ENCODE measurements around the gene ASPSCR1.
"Not testable (repeated sequence)": the region's sequence is repeated elsewhere in the genome, so short reads cannot be mapped to it uniquely, and the experiment has no call there.

The ASPSCR1 gene

DNA sequence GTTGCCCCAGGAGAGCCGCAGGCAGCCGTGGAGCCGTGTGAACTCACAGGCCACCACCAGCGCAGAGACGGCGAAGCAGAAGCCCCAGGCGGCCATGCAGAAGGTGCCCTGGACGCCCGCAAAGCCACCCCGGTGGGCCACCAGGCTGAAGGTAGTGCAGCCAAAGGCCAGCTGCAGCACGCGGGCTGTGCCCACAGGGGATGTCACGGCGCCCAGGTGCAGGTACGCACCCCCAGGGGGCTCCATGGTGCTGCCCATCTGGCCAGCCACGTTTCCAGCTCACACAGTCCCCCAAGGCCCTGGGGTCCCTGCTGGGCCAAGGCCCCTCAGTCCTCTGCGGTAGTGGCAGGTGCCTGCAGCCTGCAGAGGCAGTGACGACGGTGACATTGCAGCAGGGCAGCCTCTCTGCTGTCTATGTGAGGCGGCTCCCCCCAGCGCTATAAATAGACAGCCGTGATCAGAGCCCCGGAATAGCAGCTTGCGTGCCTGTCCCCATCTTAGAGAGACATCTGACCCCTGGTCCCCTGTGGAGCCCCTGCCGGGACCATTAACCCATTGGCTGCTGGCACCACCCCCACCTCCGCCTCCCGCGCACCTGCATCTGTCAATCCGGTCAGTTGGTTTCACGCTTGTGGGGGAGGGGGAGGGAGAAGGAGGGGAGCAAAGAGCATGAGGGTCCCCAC is 35.8 kb upstream of the ASPSCR1 start:
- no peak for DNase-seq

DNA sequence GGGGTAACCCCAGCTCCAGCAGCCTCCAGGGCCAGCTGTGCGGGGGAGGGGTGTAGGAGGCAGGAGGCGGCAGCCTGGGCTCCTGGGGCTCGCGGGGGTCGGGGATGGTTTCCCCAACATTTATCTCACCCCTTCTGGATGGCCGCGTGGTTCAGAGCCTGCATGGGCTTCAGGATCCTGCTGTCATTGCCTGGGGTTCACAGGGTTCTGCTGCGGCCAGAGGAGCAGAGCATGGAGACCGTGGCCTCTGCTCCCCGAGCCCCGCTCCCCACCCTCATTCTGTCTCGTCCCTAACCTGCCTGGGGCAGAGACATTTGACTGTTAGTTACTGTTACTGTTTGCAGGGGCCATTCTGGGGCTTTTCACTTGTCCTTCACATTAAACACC is 35.3 kb upstream of the ASPSCR1 start:
- DNase-seq: no peak

DNA sequence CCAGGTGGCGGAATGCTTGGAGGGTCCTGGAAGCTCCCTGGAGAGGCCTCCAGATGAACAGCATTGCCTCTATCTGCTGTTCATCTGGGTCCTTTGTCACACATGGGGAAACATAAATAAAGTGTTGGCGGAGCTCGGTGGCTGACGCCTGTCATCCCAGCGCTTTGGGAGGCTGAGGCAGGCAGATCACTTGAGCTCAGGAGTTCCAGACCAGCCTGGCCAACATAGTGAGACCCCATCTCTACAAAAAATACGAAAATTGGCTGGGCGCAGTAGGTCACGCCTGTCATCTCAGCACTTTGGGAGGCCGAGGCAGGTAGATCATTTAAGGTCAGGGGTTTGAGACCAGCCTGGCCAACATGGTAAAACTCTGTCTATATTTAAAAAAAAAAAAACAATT is 32.6 kb upstream of the ASPSCR1 start:
- no peak for DNase-seq

DNA sequence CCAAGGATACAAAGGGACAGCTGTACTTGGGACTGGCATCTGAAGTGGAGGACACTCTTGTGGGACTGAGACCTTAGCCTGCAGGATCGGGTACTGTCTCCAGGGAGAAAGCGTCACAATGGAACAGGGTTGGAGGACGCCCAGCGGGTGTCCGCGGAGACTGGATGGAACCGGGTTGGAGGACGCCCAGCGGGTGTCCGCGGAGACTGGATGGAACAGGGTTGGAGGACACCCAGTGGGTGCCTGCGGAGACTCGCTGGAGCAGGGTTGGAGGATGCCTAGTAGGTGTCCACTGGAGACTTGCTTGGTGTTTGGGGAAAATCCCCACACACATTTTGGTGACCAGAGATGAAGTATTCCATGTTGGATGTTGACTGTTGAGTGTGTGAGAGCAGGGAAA is 30.2 kb upstream of the ASPSCR1 start, which contains the start of gene MYADML2:
MYADML2 (minus strand) TSS at position 45 of the 400 bp plus-strand sequence. CDS start 5,492 bp downstream, outside the sequence.
- DNase-seq: no peak

DNA sequence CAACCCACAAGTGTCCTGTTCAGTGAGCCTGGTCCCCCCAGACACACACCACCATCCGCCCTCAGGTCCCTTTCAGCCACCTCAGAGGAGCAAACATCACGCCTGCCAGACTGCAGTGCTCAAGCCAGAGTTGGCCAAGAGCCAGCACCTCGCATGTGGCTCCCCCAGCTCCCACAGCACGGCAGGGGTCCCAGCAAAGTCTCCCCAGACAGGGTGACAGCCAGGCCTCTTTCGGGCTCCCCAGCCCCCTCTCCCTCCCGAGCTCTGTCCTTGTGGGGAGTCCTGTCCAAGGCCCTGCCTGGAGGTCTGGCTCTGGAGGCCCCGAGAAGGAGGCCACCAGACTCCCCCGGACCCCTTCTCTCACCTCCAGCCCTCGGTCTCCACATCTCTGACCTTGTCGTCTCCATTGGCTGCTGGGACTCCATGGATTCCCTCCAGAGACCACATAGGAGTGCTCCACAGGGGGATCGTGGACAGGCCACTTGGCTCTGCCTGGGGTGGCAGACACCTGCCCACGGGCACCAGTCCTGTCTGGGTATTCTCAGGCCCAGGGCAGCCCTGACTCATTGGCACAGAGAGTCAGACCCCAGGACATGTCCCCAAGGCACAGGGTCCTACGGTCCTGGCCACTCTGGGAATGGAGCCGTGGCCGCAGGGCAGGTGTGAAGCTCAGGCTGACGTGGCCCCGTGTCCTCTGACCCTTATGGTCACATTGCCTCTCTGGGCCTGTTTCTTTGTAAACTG is 28.6 kb upstream of the ASPSCR1 start:
- DNase-seq: no peak

DNA sequence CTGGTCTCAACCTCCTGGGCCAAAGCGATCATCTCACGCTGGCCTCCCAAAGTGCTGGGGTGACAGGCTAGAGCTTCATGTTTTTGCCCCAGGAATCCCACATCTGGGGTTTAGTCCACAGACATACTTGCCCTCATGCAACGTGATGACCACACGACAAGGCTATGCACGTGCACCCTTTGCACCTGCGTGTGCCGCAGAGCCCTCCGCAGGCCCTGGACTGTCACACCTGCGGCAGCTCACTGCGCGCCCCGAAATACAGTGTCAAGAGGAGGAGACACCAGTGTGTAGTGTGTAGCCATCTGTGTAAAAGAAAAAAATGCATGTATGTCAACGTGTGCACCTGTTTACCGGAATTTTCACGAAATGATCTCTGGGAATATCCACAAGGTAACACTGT is 26.9 kb upstream of the ASPSCR1 start:
- no peak for DNase-seq

DNA sequence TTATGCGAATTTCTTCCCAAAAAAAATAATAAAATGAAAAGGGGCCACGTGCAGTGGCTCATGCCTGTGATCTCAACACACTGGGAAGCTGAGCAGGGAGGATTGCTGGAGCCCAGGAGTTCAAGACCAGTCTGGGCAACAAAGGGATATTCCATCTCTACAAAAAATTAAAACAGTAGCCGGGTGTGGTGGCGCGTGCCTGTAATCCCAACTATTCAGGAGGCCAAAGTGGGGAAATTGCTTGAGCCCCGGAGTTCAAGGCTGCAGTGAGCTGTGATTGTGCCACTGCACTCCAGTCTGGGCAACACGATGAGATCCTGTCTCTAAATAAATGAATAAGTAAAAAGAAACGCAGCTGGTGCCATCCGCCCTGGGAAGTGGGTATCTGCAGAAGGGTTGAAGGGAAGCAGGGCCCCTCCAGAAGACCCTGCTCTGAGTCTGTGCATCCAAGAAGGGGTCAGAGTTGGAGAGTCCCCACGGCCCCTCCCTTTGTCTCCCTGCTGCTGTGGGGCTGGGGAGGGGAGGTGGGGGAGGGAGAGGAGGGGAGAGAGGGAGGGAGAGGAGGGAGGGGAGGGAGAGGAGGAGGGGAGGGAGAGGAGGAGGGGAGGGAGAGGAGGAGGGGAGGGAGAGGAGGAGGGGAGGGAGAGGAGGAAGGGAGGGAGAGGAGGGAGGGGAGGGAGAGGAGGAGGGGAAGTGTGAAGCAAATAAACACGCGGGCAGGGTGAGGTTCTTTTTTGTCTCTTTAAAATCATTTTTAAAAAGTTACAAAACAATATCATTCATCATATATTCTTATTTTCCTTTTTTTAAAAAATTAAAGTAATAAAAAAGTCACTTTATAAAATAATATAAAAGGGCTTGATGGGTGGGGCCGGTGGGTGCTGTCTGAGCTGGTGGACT is 25.4 kb upstream of the ASPSCR1 start:
- no peak for DNase-seq

DNA sequence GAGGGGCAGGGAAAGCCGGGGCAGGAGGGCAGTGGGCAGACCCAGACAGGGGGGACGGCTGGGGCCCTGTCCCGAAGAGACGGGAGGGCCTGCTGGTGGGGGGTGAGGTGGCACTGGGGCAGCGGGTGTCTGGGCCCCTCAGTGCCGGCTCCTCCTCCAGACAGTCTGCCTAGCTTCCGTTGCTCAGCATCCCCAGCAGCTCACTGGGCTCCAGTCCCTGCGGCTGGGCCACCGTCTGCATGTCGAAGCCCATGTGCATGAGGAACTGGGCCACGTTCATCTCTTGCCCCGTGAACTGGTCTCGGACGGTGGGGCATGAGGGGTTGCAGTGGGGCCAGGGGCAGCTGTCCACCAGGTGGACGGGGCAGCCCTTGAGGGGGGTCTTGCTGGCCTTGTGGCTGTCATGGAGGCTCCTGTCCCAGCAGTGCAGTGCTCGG is 24.6 kb upstream of the ASPSCR1 start:
- DNase-seq: no peak

DNA sequence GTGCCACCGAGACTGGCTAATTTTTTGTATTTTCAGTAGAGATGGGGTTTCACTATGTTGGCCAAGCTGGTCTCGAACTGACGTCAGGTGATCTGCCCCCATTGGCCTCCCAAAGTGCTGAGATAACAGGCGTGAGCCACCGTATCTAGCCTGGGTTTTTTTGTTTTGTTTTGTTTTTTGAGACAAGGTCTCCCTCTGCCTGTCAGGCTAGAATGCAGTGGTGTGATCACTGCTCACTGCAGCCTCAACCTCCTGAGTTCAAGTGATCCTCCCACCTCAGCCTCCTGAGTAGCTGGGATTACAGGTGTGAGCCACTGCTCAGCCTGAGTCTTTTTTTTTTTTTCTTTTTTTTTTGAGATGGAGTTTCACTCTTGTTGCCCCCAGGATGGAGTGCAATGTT is 24.0 kb upstream of the ASPSCR1 start:
- not testable (repeated sequence) for DNase-seq

DNA sequence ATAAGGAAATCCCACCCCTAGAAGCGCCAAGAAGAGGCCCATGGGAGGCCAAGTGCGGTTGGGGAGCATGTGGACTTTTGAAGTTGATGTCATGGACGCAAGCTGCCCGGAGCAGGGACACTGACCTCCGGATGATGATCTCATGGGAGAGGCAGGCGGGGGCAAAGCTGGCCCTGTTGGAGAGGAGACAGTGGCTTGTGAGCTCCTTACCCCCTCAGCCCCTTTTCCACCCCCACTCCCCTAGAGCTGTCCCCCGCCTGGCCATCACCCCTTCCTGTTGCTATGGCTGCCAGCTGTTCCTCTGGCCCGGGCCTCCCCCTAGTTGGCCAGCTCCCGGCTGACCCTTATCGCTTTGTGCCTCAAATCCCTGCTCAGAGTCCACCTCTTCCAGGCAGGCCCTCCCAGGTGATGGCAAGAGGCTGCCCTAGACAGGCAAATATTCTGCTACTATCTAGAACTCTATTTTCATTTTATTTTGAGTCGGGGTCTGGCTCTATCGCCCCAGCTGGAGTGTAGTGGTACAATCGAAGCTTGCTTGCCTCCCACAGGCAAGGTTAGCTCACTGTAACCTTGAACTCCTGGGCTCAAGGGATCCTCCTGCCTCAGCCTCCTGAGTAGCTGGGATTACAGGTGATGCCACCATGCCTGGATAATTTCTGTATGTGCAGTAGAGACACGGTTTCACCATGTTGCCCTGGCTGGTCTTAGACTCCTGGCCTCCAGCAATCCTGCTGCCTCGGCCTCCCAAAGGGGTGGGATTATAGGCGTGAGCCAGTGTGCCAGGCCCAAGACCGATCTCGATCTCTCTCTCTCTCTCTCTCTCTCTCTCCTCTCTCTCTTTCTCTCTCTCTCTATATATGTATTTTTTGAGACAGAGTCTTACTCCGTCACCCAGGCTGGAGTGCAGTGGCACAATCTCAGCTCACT is 23.0 kb upstream of the ASPSCR1 start:
- DNase-seq: no peak

DNA sequence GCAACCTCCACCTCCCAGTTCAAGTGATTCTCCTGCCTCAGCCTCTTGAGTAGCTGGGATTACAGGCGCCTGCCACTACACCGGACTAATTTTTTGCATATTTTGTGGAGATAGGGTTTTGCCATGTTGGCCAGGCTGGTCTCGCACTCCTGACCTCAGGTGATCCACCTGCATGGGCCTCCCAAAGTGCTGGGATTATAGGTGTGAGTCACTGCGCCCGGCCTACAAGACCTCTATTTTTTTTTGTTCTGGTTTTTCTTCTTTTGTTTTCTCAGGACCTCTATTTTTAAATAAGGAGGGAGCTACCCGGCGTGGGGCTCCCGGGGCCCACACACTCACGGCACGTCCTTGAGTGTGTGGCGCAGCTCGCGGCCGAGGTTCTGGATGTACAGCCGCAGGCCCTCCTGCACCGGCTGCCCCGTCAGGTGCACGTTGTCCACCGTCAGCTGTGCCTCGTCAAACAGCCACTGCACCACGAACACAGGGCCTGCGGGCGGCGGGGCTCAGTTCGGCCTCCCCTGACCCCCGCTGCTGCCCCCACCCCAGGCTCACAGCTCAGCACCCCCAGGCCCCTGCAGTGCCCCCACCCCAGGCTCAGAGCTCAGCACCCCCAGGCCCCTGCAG is 22.3 kb upstream of the ASPSCR1 start:
- no peak for DNase-seq

DNA sequence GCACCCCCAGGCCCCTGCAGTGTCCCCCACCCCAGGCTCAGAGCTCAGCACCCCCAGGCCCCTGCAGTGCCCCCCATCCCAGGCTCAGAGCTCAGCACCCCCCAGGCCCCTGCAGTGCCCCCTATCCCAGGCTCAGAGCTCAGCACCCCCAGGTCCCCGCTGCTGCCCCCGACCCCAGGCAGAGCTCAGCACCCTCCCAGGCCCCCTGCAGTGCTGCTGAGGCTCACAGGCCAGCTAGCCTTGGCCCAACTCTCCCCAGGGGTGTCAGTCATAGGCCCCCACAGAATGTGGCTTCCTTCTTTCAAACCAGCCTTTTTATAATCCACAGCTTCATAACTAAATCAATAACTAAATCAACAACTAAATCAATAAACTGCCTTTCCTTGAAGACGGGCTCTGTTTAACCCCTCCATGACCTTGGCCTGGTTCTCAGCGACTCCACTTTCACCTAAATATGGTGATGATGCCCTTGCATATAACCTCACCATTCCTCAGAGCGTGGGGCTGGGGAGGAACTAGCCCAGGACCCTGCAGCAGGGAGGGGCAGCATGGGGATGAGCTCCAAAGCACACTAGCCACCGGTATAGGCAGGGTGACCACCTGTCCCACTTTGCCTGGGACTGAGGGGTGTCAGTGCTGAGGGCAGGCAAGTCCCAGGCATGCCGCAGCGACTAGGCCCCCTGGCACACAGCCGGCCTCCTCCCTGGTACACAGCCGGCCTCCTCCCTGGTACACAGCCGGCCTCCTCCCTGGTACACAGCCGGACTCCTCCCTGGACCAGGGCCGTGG is 21.5 kb upstream of the ASPSCR1 start:
- DNase-seq: no peak

DNA sequence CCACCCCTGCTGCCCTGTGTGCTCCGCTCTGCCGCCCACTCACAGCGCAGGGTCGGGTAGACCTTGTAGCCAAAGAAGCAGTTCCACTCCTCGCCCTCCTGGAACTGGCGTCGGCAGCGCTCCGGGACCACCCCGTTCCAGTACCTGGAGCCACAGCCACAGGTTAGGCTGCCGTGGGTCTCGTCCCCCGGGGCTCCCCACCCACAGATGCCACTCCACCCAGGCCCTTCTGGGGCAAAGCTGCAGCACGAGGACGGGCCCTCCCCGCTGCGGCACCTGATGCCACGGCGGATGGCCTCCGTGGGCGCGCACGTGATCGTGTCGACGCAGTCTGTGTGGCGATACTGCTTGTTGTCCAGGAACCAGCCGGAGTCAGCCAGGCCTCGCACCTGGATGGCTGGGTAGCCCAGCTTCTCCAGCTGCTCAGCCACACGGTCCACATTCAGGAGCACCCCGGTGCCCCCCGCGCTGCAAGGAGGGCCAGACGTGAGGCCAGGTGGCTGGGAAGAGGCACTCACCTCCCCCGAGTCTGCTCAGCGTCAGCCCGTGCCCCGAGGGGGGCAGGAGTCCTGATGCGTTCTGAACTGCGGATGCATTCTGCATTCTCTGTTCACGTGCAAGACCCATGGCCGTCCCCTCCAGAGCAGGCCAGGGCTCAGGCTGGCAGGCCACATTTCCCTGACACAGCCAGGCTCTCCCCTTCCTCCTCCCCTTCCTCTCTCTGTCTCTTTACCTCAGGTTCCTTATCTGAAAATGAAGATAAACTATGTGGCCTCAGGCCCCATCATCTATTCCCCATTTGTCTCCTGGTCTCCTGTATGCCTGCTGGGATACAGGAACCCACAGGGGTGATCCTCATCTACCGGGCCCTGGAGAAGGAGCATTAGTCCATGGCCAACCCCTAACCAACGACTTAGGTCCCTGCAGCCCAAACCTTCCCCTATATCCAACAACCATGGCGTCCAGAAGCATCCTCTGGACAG is 20.5 kb upstream of the ASPSCR1 start:
- DNase-seq: no peak

DNA sequence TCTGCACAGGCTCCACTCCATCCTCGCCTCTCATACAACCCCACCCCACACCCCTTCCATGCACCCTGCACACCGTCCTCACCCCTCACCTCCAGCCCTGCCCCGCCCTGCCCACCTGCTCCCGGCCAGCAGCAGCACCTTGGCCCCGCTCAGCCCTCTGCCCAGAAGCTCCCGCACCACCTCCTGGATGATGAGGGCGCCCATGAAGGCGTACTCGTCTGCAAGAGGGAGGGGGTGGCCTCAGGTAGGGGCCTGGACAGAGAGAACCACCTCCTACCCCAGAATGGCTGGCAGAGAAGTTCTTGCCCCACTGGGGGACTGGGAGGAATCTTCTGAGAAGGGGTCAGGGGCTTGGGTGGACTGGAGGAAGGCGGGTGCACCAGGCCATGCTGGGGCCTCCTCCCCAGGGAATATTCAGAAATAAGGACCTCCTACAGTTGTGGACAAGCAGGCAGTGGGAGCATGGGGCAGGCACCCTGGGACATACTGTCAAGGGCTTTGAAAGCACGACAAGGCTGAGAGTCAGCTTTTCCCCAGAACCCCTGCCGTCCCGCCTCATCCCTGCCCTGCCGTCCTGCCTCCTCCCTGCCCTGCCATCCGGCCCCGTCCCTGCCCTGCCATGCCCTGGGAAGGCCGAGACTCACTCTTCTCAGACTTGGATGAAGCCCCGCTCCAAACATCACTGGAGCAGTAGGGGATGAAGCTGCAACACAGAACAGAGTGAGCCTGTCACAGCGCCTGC is 19.6 kb upstream of the ASPSCR1 start:
- no peak for DNase-seq

DNA sequence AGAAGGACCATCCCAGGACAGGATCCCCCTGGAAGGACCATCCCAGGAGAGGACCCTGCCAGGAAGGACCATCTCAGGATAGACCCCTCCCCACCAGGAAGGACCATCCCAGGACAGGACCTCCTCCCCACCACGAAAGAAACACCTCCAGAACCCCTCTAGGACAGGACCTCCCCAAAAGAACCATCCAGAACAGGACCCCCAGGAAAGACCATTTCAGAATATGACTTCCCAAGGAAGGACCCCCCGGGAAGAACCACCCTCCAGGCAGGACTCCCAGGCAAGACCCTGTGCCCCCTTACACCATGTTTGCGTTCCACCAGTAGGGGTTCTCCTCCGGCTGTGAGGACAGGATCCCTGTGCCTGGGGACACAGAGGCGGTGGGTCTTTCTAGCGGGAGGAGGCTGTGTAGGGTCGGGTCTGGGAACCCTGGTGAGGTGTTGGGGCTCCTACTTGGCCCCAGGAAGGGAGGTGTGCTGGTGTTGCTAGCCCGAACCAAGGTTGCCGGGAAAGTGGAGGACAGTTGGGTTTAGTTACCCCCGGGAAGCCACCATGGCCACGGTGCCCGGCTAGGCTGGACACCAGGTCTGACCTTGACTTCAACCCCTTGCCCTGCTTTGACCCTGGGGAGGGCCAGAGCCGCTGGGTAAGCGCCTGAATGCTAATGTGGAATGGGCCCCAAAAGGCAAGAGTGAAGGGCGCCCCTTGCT is 18.6 kb upstream of the ASPSCR1 start:
- no peak for DNase-seq

DNA sequence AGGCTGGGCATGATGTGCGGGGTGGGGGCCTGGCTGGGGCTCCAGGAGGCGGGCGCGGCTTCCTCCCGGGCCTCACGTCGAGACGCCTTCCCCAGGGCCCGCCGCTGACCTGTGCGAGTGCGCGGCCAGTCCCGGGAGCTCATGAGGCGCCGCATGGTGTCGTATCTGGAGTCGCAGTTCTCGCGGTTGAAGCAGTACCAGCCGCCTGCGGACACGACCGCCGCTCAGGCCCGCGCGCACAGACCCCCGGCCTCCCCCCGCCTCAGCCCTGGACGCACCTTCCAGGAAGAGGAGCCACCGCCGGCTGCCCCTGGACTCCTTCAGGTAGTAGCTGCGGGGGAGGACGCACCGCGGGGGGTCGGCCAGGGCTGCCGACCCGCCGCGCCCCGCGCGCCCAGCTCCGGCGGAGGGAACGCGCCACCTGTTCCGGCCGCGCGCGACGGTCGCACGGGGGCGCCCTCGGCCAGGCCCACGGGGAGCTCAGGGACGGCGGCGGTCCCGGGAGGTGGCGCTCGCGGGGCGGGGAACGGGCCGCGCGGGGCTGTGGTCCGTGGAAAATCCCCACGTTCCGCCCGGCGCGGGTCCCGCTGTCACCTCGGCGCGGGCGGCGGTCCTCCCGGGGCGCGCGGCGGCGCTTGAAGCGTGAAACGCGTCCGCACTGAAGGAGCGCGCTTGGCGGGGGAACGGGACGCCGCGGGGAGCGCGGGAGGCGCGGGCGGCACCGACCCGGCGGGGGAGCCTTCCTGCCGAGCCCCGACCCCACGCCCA is 17.9 kb upstream of the ASPSCR1 start:
- DNase-seq: peak; percentile 86
